Measurements from ENCODE around the gene IGF2. TPM values are rescaled to one million over a fixed set of nuclear protein-coding genes. Genes with fewer than 3 reads are reported as not detected.

IGF2 gene
- total RNA-seq, 3 donors from 2014 or later = 4.6 to 12.5 (median 5.7) TPM

DNA sequence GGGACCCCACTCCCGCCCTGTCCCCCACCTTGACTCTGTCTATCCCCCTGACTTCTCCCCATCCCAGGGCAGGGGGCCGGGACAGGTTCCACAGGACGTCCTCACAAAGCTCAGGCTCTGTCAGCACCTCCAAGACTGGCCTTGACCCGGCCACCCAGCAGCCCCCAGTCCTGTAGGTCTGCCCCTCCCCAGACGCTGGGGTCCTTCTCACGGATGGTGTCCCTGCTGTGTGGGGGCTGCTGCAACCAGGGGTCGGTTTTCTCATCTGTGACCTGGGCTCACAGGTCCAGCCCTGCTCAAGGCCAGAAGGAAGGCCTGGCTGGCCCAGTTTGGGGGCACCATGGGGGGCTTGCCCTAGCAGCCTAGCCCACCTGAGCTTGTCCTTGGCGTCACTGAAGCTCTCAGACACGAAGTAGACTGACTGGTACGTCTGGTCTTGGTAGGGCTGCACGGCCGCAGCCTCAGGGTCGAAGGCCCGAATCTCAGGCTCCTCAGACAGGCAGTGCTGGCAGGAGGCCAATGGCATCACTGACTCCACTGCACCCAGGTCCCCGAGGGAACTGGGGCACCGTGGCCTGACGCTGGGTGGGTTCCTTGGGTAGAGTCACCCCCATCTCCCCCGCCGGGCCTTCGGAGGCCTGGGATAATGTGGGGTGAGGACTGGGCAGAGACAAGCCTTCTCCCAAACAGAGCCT is 25.8 kb upstream of the IGF2 start:
- ATAC-seq = no peak
- no peak for DNase-seq
- peaks cover 9% of the 10 kb centered on the region for H3K27me3 Mint-ChIP-seq (ENCODE audit: low read depth)
- H3K4me3 Mint-ChIP-seq = no peak overlapping the region
- no peaks in the 10 kb centered on the region for H3K36me3 Mint-ChIP-seq (ENCODE audit: insufficient read depth)
- H3K9me3 Mint-ChIP-seq = no peaks in the 10 kb centered on the region
- H3K4me1 Mint-ChIP-seq (ENCODE audit: low read depth) = no peaks in the 10 kb centered on the region

GRCh38 chr11:2164081-2164480 is 24.9 kb upstream of the IGF2 start:
- Mint-ChIP-seq H3K9me3 (no peaks in the 10 kb centered on the region), H3K4me3 (no peak overlapping the region), H3K4me1 (ENCODE audit: low read depth) (no peaks in the 10 kb centered on the region), H3K27me3 (ENCODE audit: low read depth) (peaks cover 9% of the 10 kb centered on the region), H3K36me3 (ENCODE audit: insufficient read depth) (no peaks in the 10 kb centered on the region)
- ATAC-seq (no peak), DNase-seq (no peak)

GRCh38 chr11:2163428-2163978 is 24.3 kb upstream of the IGF2 start:
- no peak overlapping the region for H3K4me3 Mint-ChIP-seq
- ATAC-seq (no peak), DNase-seq (no peak)
- peaks cover 9% of the 10 kb centered on the region for H3K27me3 Mint-ChIP-seq (ENCODE audit: low read depth)
- no peaks in the 10 kb centered on the region for H3K36me3 Mint-ChIP-seq (ENCODE audit: insufficient read depth)
- no peaks in the 10 kb centered on the region for H3K4me1 Mint-ChIP-seq (ENCODE audit: low read depth)
- H3K9me3 Mint-ChIP-seq = no peaks in the 10 kb centered on the region

DNA sequence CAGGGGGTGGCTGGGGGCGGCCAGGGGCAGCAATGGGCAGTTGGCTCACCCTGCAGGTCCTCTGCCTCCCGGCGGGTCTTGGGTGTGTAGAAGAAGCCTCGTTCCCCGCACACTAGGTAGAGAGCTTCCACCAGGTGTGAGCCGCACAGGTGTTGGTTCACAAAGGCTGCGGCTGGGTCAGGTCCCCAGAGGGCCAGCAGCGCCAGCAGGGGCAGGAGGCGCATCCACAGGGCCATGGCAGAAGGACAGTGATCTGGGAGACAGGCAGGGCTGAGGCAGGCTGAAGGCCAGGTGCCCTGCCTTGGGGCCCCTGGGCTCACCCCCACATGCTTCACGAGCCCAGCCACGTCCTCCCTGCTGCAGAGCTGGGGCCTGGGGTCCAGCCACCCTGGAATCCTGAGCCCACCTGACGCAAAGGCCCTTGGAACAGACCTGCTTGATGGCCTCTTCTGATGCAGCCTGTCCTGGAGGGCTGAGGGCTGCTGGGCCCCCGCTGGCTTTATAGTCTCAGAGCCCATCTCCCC is 21.6 kb upstream of the IGF2 start, which contains the start of gene INS:
Gene INS (minus strand): TSS at position 474 of the 524 bp plus-strand sequence. CDS start 238 bp downstream, at position 236.
- no peak for DNase-seq
- Mint-ChIP-seq H3K9me3 (no peaks in the 10 kb centered on the region), H3K36me3 (ENCODE audit: insufficient read depth) (no peaks in the 10 kb centered on the region), H3K27me3 (ENCODE audit: low read depth) (peaks cover 12% of the 10 kb centered on the region), H3K4me3 (no peak within 1 kb of the TSS), H3K4me1 (ENCODE audit: low read depth) (no peaks in the 10 kb centered on the region)
- ATAC-seq = no peak

GRCh38 chr11:2159536-2160413 is 20.6 kb upstream of the IGF2 start:
- Mint-ChIP-seq H3K4me3 (no peak overlapping the region), H3K27me3 (ENCODE audit: low read depth) (peaks cover 6% of the 10 kb centered on the region), H3K4me1 (ENCODE audit: low read depth) (no peaks in the 10 kb centered on the region), H3K36me3 (ENCODE audit: insufficient read depth) (no peaks in the 10 kb centered on the region), H3K9me3 (no peaks in the 10 kb centered on the region)
- DNase-seq (no peak), ATAC-seq (no peak)

- no peaks in the 10 kb centered on the region for H3K4me1 Mint-ChIP-seq (ENCODE audit: low read depth)
- no peaks in the 10 kb centered on the region for H3K36me3 Mint-ChIP-seq (ENCODE audit: insufficient read depth)
- peaks cover 3% of the 10 kb centered on the region for H3K27me3 Mint-ChIP-seq (ENCODE audit: low read depth)
These were observed 19.8 kb upstream of the IGF2 start for GRCh38 chr11:2158966-2159365.

GRCh38 chr11:2158296-2158737 is 19.1 kb upstream of the IGF2 start:
- Mint-ChIP-seq H3K27me3 (ENCODE audit: low read depth) (peaks cover 3% of the 10 kb centered on the region), H3K9me3 (no peaks in the 10 kb centered on the region), H3K4me3 (no peak overlapping the region), H3K4me1 (ENCODE audit: low read depth) (no peaks in the 10 kb centered on the region), H3K36me3 (ENCODE audit: insufficient read depth) (no peaks in the 10 kb centered on the region)
- DNase-seq (no peak), ATAC-seq (no peak)

More at GRCh38 chr11:2158966-2159365, 19.8 kb upstream of the IGF2 start:
- Mint-ChIP-seq H3K9me3 (no peaks in the 10 kb centered on the region), H3K4me3 (no peak overlapping the region)
- ATAC-seq = no peak
- no peak for DNase-seq

DNA sequence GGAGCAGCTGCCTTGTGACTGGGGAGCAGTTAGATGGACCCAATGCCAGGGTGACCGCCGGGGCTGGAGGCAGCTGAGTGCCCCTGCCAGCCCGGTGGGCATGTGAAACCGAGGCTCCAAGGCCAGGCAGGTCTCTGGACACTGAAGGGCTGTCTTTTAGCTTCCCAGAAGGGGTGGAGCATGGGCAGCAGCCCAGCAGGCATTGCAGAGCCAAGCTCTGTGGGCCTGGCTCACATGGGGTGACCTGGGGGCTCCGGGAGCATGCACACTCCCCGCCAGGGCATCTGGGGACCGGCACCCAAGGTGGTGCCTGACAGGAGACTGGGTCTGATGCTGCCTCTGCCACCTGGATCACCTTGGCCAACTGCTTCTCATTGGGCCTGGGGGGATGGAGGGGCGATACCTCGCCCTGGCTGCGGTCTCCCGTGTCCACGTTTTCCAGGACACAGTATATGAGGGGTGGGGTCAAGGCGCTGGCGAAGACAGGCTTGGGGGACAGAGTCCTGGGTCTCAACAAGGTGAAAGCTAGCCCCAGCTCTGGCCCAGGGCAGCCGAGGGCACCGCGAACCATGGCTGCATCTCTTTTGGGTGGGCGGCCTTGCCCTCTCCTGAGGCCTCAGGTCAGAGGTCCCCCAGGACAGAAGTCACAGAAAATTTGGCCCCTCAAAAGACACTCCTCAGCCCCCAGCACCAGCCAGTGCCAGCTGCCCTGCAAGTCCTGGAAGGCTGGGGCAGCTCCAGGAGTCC is 18.3 kb upstream of the IGF2 start:
- H3K36me3 Mint-ChIP-seq (ENCODE audit: insufficient read depth) = no peaks in the 10 kb centered on the region
- H3K9me3 Mint-ChIP-seq = no peaks in the 10 kb centered on the region
- DNase-seq = no peak
- H3K4me3 Mint-ChIP-seq = no peak overlapping the region
- no peak for ATAC-seq
- H3K27me3 Mint-ChIP-seq (ENCODE audit: low read depth) = peaks cover 3% of the 10 kb centered on the region
- H3K4me1 Mint-ChIP-seq (ENCODE audit: low read depth) = no peaks in the 10 kb centered on the region

GRCh38 chr11:2156416-2157182 is 17.4 kb upstream of the IGF2 start:
- no peak overlapping the region for H3K4me3 Mint-ChIP-seq
- peaks cover 3% of the 10 kb centered on the region for H3K27me3 Mint-ChIP-seq (ENCODE audit: low read depth)
- ATAC-seq (no peak), DNase-seq (peak; percentile 52)
- H3K9me3 Mint-ChIP-seq = no peaks in the 10 kb centered on the region
- peaks cover 5% of the 10 kb centered on the region for H3K4me1 Mint-ChIP-seq (ENCODE audit: low read depth)
- no peaks in the 10 kb centered on the region for H3K36me3 Mint-ChIP-seq (ENCODE audit: insufficient read depth)

GRCh38 chr11:2155511-2155910 is 16.3 kb upstream of the IGF2 start:
- H3K9me3 Mint-ChIP-seq = no peaks in the 10 kb centered on the region
- no peak overlapping the region for H3K4me3 Mint-ChIP-seq
- DNase-seq (no peak), ATAC-seq (no peak)
- peaks cover 7% of the 10 kb centered on the region for H3K4me1 Mint-ChIP-seq (ENCODE audit: low read depth)
- peaks cover 12% of the 10 kb centered on the region for H3K27me3 Mint-ChIP-seq (ENCODE audit: low read depth)
- no peaks in the 10 kb centered on the region for H3K36me3 Mint-ChIP-seq (ENCODE audit: insufficient read depth)

- Mint-ChIP-seq H3K36me3 (ENCODE audit: insufficient read depth) (no peaks in the 10 kb centered on the region), H3K4me3 (no peak overlapping the region), H3K9me3 (no peaks in the 10 kb centered on the region), H3K4me1 (ENCODE audit: low read depth) (peaks cover 8% of the 10 kb centered on the region), H3K27me3 (ENCODE audit: low read depth) (peaks cover 17% of the 10 kb centered on the region)
- ATAC-seq (no peak), DNase-seq (no peak)
These were observed 15.7 kb upstream of the IGF2 start for GRCh38 chr11:2154889-2155288.

DNA sequence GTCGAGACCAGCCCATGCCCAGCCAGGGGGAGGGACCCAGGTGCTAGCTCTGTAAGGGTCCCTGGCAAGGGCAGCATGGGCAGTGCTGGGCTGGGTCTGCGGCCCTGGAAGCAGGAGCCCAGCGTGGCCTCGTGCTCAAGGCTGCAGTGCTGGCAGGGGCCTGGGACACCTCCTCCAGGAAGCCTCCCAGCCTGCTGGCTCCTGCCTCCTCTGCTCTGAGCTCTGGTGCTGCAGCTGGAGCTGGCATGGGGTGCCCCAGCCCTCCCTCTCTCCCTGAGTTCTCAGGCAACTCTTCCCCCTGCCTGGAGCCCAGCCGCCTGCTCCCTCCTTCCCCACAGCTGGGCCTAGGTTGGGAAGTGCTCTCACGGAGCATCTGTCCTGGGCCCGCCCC is 15.0 kb upstream of the IGF2 start:
- Mint-ChIP-seq H3K9me3 (no peaks in the 10 kb centered on the region), H3K4me3 (no peak overlapping the region)
- no peak for ATAC-seq

DNA sequence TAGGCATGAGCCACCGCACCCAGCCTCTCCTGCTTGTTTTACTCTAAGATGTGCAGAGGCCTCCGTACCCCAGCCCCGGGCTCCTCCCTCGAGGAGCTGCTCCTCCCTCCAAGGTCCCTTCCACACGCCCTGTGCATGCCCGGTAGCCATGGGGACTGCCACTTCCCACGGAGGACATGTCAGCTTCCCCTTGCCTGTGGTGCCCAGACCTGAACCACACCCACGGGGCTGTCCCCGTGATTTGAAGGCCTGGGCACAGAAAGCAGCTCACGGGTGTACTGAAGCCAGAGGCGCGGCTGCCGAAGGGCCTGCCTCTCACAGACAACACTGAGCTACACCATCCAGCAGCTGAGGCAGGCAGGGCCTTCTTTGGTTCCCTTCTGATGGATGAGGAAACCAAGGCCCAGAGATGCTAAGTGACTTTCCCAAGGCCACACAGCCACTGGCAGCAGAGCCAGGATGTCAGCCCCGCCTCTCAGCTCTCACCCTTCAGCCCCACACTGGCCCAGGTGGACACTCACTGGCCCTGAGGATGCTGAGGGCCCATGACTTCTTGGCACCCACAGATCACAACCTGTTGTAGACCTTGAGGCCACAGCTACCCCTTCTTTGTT is 14.5 kb upstream of the IGF2 start:
- Mint-ChIP-seq H3K4me1 (ENCODE audit: low read depth) (peaks cover 8% of the 10 kb centered on the region), H3K27me3 (ENCODE audit: low read depth) (peaks cover 24% of the 10 kb centered on the region), H3K4me3 (no peak overlapping the region), H3K9me3 (no peaks in the 10 kb centered on the region), H3K36me3 (ENCODE audit: insufficient read depth) (no peaks in the 10 kb centered on the region)
- no peak for DNase-seq
- ATAC-seq = no peak

More for the DNA sequence above, 15.0 kb upstream of the IGF2 start:
- Mint-ChIP-seq H3K36me3 (ENCODE audit: insufficient read depth) (no peaks in the 10 kb centered on the region), H3K4me1 (ENCODE audit: low read depth) (peaks cover 8% of the 10 kb centered on the region), H3K27me3 (ENCODE audit: low read depth) (peaks cover 19% of the 10 kb centered on the region)
- DNase-seq = no peak

Measured in activated T-cell treated with anti-CD3 and anti-CD28 coated beads, Interleukin-2, amount 50 U/mL, for 4 hours (primary cell).